Activated effector memory CD4-positive, alpha-beta T cell treated with Interleukin-2 at 50 U/mL for 16 hours (primary cell): ENCODE measurements around the gene DTX3.
"Not testable (repeated sequence)": the region's sequence is repeated elsewhere in the genome, so short reads cannot be mapped to it uniquely, and the experiment has no call there.

Experiments used
- DNase-seq: peaks from one replicate; pipeline ENCODE4 v3.0.0-alpha.2; 2020

Gene DTX3

GRCh38 chr12:57604454-57604991, at the start of gene DTX3:
DTX3 (plus strand) TSS chr12:57604824; CDS start chr12:57606518, 1,694 bp downstream.
- DNase-seq: peak; percentile 15

GRCh38 chr12:57554897-57555296, 49.7 kb upstream of the DTX3 start:
- DNase-seq: no peak

GRCh38 chr12:57558864-57559263, 45.8 kb upstream of the DTX3 start:
- no peak for DNase-seq

GRCh38 chr12:57560516-57560915, 44.1 kb upstream of the DTX3 start:
- no peak for DNase-seq

- DNase-seq: not testable (repeated sequence)
Measured at GRCh38 chr12:57561117-57561516, 43.5 kb upstream of the DTX3 start.

GRCh38 chr12:57563358-57563757, 41.3 kb upstream of the DTX3 start:
- DNase-seq: no peak

- no peak for DNase-seq
Measured at GRCh38 chr12:57564178-57564740, 40.4 kb upstream of the DTX3 start.

GRCh38 chr12:57568838-57569237, 35.8 kb upstream of the DTX3 start:
- no peak for DNase-seq

GRCh38 chr12:57569858-57570257, 34.8 kb upstream of the DTX3 start:
- no peak for DNase-seq

- not testable (repeated sequence) for DNase-seq
Measured at GRCh38 chr12:57570438-57570837, 34.2 kb upstream of the DTX3 start.

- DNase-seq: no peak
Measured at GRCh38 chr12:57571926-57572762, 32.5 kb upstream of the DTX3 start.

- DNase-seq: no peak
Measured at GRCh38 chr12:57574795-57575194, 29.8 kb upstream of the DTX3 start.

GRCh38 chr12:57575771-57576612, 28.6 kb upstream of the DTX3 start:
- no peak for DNase-seq

GRCh38 chr12:57576613-57577160, 27.9 kb upstream of the DTX3 start:
- no peak for DNase-seq

- no peak for DNase-seq
Measured at GRCh38 chr12:57577981-57578758, 26.5 kb upstream of the DTX3 start.

GRCh38 chr12:57579011-57579410, 25.6 kb upstream of the DTX3 start:
- no peak for DNase-seq

GRCh38 chr12:57579677-57580465, 24.8 kb upstream of the DTX3 start:
- DNase-seq: no peak

- DNase-seq: no peak
Measured at GRCh38 chr12:57580466-57580795, 24.2 kb upstream of the DTX3 start.

GRCh38 chr12:57581802-57582201, 22.8 kb upstream of the DTX3 start:
- DNase-seq: no peak

- no peak for DNase-seq
Measured at GRCh38 chr12:57582440-57582839, 22.2 kb upstream of the DTX3 start.
